Colonic mucosa (tissue), 4 donors: ENCODE data around the gene FOXO6. TPM values are rescaled to one million over a fixed set of nuclear protein-coding genes. Genes with fewer than 3 reads are reported as not detected.

ENCODE experiments used
- DNase-seq: peaks from one replicate; pipeline ENCODE4 v3.0.0-alpha.2; 2020
- H3K27ac ChIP-seq: fragments of 200-600 bp; one replicate; pipeline ENCODE4 v1.8.0; 2021
- H3K27me3 ChIP-seq: fragments of 200-600 bp; one replicate; pipeline ENCODE4 v1.8.0; 2021
- H3K36me3 ChIP-seq: fragments of 200-600 bp; one replicate; pipeline ENCODE4 v1.8.0; 2021
- H3K4me1 ChIP-seq: fragments of 200-600 bp; one replicate; pipeline ENCODE4 v1.8.0; 2021; ENCODE audit warnings: mild to moderate bottlenecking
- H3K4me3 ChIP-seq: fragments of 200-600 bp; one replicate; pipeline ENCODE4 v1.8.0; 2021
- H3K9ac ChIP-seq, 2 donors: one replicate each; pipeline ENCODE4 v1.7.0; 2013; ENCODE audit warnings: control low read depth in 2 of 2, low read depth in 2 of 2, low read length in 2 of 2
- H3K9me3 ChIP-seq: fragments of 200-600 bp; one replicate; pipeline ENCODE4 v1.8.0; 2021
- intact Hi-C: fragments of 100-400 bp; cut with DNase I; formaldehyde crosslinking; loops from one replicate; pipeline ENCODE4 v1.14.1; 2022
- total RNA-seq, 2 donors: library from RNA; stranded (reverse); fragmentation: NEBNext Ultra II Directional in 1 of 2; extraction: Animal tissue kit (Norgen Biotek cat#: 25700) in 1 of 2; gene quantifications; one replicate each; pipeline ENCODE4 v1.2.1, GENCODE V29; 2021
- TF ChIP-seq, protein P1 (sequence below): fragments of 200-600 bp; IDR thresholded peaks from one replicate; pipeline ENCODE4 v1.8.0; 2022; ENCODE audit warnings: antibody characterized with exemption, mild to moderate bottlenecking
- donor health status: healthy.
- donor health status: DM: no; HTN: no; CAD: no.
- donor health status: DM: no; HTN: no; CAD: no.

Gene FOXO6
- total RNA-seq, 2 donors from 2014 or later = 0.56 to 0.59 TPM

DNA sequence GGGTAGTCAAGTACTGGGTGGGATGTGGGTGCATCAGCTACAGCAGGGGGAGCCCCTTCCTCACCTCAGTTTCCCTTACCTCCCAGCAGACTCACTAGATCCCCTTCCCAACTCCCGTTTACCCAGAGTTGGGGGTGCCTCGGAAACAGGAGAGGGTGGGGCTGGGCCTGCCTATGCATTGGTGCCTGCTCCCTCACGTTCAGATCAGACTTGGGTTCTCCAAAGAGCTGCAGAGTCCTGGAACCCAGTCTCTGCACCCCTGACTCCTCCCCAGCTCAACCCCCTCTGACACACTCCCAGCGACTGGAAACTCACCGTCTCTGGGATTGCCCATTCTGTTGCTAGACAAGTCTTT is 6.0 kb downstream of the FOXO6 start:
- Histone ChIP-seq H3K36me3 (no peaks in the 10 kb centered on the region), H3K9me3 (no peaks in the 10 kb centered on the region), H3K9ac (no peak overlapping the region), H3K4me1 (peaks cover 12% of the 10 kb centered on the region), H3K27me3 (peaks cover 26% of the 10 kb centered on the region), H3K27ac (no peak overlapping the region), H3K4me3 (no peak overlapping the region)
- no peak for DNase-seq
- TF ChIP-seq, protein P1, sequence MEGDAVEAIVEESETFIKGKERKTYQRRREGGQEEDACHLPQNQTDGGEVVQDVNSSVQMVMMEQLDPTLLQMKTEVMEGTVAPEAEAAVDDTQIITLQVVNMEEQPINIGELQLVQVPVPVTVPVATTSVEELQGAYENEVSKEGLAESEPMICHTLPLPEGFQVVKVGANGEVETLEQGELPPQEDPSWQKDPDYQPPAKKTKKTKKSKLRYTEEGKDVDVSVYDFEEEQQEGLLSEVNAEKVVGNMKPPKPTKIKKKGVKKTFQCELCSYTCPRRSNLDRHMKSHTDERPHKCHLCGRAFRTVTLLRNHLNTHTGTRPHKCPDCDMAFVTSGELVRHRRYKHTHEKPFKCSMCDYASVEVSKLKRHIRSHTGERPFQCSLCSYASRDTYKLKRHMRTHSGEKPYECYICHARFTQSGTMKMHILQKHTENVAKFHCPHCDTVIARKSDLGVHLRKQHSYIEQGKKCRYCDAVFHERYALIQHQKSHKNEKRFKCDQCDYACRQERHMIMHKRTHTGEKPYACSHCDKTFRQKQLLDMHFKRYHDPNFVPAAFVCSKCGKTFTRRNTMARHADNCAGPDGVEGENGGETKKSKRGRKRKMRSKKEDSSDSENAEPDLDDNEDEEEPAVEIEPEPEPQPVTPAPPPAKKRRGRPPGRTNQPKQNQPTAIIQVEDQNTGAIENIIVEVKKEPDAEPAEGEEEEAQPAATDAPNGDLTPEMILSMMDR = no peak
- intact Hi-C loops = no loop called here

DNA sequence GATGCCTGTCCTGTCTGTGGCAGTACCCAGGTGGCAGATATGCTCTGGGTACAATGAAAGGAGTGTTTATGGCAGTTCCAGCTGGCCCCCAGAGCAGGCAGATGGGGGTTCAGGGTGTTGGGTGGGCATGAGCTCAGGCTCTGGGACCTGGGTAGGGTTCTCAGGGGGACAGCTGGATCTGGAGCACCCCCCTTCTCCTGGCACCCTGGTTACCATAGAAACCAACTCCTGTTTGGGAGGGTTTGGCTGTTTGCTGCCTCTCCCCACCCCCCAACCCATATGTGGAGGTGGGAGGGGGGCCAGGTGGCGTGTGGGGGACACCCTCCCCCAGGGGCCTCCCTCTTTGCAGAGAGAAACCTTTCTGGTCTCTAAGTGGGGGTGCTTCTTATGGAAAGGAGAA is 7.1 kb downstream of the FOXO6 start:
- no peaks in the 10 kb centered on the region for H3K9me3 ChIP-seq
- no peak overlapping the region for H3K27ac ChIP-seq
- no peak for DNase-seq
- peaks cover 13% of the 10 kb centered on the region for H3K4me1 ChIP-seq
- H3K4me3 ChIP-seq = no peak overlapping the region
- no peak overlapping the region for H3K9ac ChIP-seq
- TF ChIP-seq, protein P1 = no peak
- intact Hi-C loops = no loop called here
- no peaks in the 10 kb centered on the region for H3K36me3 ChIP-seq
- peaks cover 16% of the 10 kb centered on the region for H3K27me3 ChIP-seq

DNA sequence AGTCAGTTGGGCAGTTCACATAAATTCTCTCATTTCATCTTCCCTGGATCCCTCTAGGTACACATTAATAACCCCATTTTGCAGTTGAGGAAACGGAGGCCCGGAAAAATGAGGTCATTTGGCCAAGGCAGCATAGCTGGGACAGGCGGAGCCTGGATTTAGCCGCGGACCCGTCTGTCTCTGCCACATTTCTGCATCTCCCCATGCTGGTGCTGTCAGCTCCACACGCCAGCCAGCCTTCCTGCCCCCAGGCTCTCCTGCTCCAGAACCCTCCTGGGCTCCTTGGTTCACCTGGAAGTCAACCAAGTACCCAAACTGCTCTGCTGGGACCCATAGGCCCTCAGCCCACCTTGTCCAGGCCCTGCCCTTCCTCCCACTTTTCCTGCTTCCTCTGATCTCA is 7.6 kb downstream of the FOXO6 start:
- intact Hi-C loops = no loop called here
- no peak overlapping the region for H3K4me3 ChIP-seq
- TF ChIP-seq, protein P1 = no peak
- no peaks in the 10 kb centered on the region for H3K36me3 ChIP-seq
- peak overlapping the region in 1 of 2 donors; percentile 24 for H3K9ac ChIP-seq
- H3K27ac ChIP-seq = no peak overlapping the region
- DNase-seq = no peak
- H3K4me1 ChIP-seq = peaks cover 13% of the 10 kb centered on the region
- peaks cover 11% of the 10 kb centered on the region for H3K27me3 ChIP-seq
- H3K9me3 ChIP-seq = no peaks in the 10 kb centered on the region

DNA sequence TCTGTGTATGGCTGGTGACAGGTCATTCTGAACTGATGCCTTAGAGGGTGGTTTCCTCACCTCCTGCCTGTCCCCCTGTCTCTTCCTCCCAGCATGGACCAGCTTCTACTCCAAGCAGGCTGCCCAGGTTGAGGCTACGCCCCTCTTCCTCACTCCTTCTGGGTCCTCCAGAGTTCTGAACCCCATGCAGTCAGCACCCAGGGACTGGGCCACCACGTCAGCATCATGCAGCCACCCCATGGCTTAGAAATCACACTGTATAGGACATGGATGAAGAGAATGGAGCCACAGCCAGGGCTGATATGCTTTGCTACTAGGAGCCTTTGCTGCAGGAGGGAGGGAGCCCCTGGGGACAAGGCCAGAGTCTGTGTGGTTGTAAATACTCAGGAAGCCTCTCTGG is 8.3 kb downstream of the FOXO6 start:
- TF ChIP-seq, protein P1 = no peak
- Histone ChIP-seq H3K9ac (no peak overlapping the region), H3K4me1 (peaks cover 13% of the 10 kb centered on the region), H3K36me3 (no peaks in the 10 kb centered on the region), H3K27ac (no peak overlapping the region), H3K4me3 (no peak overlapping the region), H3K9me3 (no peaks in the 10 kb centered on the region), H3K27me3 (peaks cover 8% of the 10 kb centered on the region)
- no peak for DNase-seq
- intact Hi-C loops = no loop called here

DNA sequence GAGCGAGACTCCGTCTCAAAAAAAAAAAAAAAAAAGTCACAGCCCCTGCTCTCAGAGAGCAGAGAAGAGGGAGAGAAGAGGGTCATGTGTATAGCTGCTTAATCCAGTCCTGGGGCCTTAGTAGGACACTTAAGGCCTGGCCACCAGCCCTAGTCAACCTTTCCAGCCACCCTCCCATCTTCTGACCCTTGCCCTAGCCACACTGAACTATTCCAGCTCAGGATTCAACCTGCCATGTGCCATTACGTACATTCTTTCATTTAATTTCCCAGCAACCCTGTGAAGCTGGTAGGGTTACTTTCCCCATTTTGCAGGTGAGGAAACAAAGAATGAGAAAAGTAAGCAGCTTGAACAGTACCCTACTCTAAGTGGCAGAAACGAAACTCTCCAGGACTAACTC is 9.0 kb downstream of the FOXO6 start:
- intact Hi-C loops = no loop called here
- Histone ChIP-seq H3K27ac (no peak overlapping the region), H3K27me3 (peaks cover 8% of the 10 kb centered on the region), H3K36me3 (no peaks in the 10 kb centered on the region), H3K9ac (no peak overlapping the region), H3K9me3 (no peaks in the 10 kb centered on the region), H3K4me1 (peaks cover 13% of the 10 kb centered on the region), H3K4me3 (no peak overlapping the region)
- TF ChIP-seq, protein P1 = no peak
- DNase-seq = no peak
